ENCODE results near the gene IQSEC1. TPM values are rescaled to one million over a fixed set of nuclear protein-coding genes. Genes with fewer than 3 reads are reported as not detected.

Gene IQSEC1
- total and polyA plus RNA-seq, 2 experiments from 2014 or later: 8.0 to 51.9 TPM

DNA sequence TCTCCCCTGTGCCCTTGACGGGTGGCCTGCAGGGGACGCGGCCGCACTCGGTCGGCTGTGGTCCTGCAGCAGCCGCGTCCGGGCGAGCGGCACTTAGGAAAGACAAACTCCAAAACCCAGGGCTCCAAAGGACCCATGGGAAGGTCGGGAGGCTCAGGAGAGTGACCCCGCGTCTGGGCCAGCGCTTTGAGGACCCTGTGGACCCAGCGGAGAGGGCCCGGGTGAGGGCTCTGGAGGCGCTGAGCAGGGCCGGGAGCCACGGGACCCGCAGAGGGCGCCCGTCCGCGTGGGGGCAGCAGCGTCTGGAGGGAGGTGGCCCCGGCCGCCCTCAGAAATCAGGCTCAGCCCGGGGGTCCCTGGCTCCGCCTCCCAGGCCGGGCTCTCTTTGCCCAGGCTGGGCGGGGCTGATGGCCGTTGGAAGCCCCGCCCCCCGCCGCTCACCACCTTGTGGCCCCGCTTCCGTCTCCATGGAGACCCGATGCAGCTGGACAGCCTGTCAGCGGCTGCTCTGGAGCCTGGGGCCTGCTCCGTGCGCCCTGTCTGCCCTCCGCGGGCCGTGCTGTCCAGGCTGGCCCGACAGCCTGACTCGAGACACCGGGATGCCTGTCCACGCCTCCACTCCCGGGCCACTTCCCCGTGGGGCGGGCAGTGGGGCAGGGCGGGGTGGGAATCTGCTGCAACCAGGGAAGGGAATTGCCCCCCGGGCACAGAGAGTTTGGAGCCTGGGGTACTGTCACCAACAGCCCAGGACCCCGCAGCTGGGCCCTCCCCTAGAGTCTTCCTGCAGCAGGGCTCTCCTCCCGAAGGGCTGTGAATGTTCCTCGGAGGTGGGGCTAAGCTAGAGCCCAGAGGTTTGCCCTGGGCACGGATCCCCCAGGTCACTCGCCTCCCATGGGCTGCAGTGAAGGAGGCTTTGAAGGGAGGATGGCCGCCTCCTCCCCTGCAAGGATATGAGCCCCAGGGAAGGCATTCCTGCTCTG lies 197.1 kb downstream of the IQSEC1 start:
- H3K9me3 Mint-ChIP-seq: no peaks in the 10 kb centered on the region
- H4K20me1 ChIP-seq (replicated peaks; ENCODE audit: insufficient read depth): no peaks in the 10 kb centered on the region
- ATAC-seq (peak; percentile 91), DNase-seq (ENCODE audit: low spot score) (peak; percentile 91)
- peaks cover 17% of the 10 kb centered on the region for H3K27me3 Mint-ChIP-seq (ENCODE audit: insufficient read depth, low read depth, poor library complexity)
- no peak overlapping the region for H3K27ac Mint-ChIP-seq
- peaks cover 11% of the 10 kb centered on the region for H3K27me3 ChIP-seq (ENCODE audit: insufficient read depth)
- H3K27ac ChIP-seq (ENCODE audit: low read depth): no peak overlapping the region
- no peaks in the 10 kb centered on the region for H3F3A ChIP-seq (replicated peaks; ENCODE audit: low read depth)
- H3K36me3 ChIP-seq (ENCODE audit: insufficient read depth): no peaks in the 10 kb centered on the region
- H3K4me3 ChIP-seq: peak overlapping the region; percentile 60
- H3K79me2 ChIP-seq (replicated peaks; ENCODE audit: insufficient read depth): no peaks in the 10 kb centered on the region
- no peaks in the 10 kb centered on the region for H3K36me3 Mint-ChIP-seq (ENCODE audit: low read depth)
- peaks cover 11% of the 10 kb centered on the region; the same call in 2 of the 3 replicates for H3K4me1 Mint-ChIP-seq
- H3K9me2 ChIP-seq (ENCODE audit: insufficient read depth): no peaks in the 10 kb centered on the region
- TF ChIP-seq, protein P1, sequence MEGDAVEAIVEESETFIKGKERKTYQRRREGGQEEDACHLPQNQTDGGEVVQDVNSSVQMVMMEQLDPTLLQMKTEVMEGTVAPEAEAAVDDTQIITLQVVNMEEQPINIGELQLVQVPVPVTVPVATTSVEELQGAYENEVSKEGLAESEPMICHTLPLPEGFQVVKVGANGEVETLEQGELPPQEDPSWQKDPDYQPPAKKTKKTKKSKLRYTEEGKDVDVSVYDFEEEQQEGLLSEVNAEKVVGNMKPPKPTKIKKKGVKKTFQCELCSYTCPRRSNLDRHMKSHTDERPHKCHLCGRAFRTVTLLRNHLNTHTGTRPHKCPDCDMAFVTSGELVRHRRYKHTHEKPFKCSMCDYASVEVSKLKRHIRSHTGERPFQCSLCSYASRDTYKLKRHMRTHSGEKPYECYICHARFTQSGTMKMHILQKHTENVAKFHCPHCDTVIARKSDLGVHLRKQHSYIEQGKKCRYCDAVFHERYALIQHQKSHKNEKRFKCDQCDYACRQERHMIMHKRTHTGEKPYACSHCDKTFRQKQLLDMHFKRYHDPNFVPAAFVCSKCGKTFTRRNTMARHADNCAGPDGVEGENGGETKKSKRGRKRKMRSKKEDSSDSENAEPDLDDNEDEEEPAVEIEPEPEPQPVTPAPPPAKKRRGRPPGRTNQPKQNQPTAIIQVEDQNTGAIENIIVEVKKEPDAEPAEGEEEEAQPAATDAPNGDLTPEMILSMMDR (conservative IDR thresholded peaks at IDR 0.05; ENCODE audit: low read depth in 2 of 2): peak; percentile 42 to 64
- TF ChIP-seq, protein P2, sequence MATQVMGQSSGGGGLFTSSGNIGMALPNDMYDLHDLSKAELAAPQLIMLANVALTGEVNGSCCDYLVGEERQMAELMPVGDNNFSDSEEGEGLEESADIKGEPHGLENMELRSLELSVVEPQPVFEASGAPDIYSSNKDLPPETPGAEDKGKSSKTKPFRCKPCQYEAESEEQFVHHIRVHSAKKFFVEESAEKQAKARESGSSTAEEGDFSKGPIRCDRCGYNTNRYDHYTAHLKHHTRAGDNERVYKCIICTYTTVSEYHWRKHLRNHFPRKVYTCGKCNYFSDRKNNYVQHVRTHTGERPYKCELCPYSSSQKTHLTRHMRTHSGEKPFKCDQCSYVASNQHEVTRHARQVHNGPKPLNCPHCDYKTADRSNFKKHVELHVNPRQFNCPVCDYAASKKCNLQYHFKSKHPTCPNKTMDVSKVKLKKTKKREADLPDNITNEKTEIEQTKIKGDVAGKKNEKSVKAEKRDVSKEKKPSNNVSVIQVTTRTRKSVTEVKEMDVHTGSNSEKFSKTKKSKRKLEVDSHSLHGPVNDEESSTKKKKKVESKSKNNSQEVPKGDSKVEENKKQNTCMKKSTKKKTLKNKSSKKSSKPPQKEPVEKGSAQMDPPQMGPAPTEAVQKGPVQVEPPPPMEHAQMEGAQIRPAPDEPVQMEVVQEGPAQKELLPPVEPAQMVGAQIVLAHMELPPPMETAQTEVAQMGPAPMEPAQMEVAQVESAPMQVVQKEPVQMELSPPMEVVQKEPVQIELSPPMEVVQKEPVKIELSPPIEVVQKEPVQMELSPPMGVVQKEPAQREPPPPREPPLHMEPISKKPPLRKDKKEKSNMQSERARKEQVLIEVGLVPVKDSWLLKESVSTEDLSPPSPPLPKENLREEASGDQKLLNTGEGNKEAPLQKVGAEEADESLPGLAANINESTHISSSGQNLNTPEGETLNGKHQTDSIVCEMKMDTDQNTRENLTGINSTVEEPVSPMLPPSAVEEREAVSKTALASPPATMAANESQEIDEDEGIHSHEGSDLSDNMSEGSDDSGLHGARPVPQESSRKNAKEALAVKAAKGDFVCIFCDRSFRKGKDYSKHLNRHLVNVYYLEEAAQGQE (IDR thresholded peaks at IDR 0.05; ENCODE audit: unreplicated experiment): no peak
- H3K4me2 ChIP-seq: peak overlapping the region; percentile 84
- H3K4me3 Mint-ChIP-seq: peak overlapping the region; percentile 67
- peak overlapping the region; percentile 95 for H2AFZ ChIP-seq
- H3K4me1 ChIP-seq (ENCODE audit: insufficient read depth): no peaks in the 10 kb centered on the region

DNA sequence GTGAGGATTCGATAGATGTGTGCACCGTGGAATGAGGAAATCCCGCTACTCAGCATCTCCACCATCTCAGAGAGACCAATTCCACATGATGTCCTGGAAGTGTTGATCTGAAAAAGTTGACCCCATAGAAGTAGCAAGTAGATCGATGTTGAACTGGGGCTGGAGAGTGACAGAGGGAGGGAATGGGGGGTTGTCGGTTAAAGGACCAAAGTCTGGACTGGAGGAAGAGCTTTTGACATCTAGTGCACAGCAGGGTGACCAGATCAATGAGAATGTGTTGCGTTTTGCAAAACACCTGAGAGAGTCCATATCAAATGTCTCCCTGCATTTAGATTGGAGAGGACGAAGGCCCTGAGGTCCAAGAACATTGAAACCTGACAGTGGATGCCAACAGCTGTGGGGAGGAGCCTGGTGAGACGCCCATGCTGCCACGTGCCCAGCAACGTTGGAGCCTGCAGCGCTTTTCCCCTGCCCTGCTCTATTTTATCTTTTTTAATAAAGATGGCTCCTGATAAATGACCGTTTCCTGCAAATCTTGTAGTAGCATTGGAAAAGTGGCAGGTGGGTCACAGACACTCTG lies 201.7 kb downstream of the IQSEC1 start:
- Histone ChIP-seq H3K27ac (ENCODE audit: low read depth) (no peak overlapping the region), H3K36me3 (ENCODE audit: insufficient read depth) (no peaks in the 10 kb centered on the region), H4K20me1 (replicated peaks; ENCODE audit: insufficient read depth) (no peaks in the 10 kb centered on the region), H2AFZ (no peak overlapping the region), H3K4me1 (ENCODE audit: insufficient read depth) (peaks cover 3% of the 10 kb centered on the region; the same call in 1 of the 2 replicates), H3K4me2 (no peak overlapping the region), H3K79me2 (replicated peaks; ENCODE audit: insufficient read depth) (no peaks in the 10 kb centered on the region), H3K27me3 (ENCODE audit: insufficient read depth) (peaks cover 14% of the 10 kb centered on the region), H3F3A (replicated peaks; ENCODE audit: low read depth) (no peaks in the 10 kb centered on the region), H3K9me2 (ENCODE audit: insufficient read depth) (no peaks in the 10 kb centered on the region), H3K4me3 (no peak overlapping the region)
- no peak for ATAC-seq
- Mint-ChIP-seq H3K4me3 (no peak overlapping the region), H3K36me3 (ENCODE audit: low read depth) (no peaks in the 10 kb centered on the region), H3K27me3 (ENCODE audit: insufficient read depth, low read depth, poor library complexity) (peaks cover 17% of the 10 kb centered on the region), H3K9me3 (no peaks in the 10 kb centered on the region; the same call in 2 of the 3 replicates), H3K4me1 (peaks cover 18% of the 10 kb centered on the region), H3K27ac (no peak overlapping the region)
- no peak for DNase-seq (ENCODE audit: low spot score)
- TF ChIP-seq, protein P1 (conservative IDR thresholded peaks at IDR 0.05; ENCODE audit: low read depth in 2 of 2): no peak
- TF ChIP-seq JUNB (IDR thresholded peaks at IDR 0.05; ENCODE audit: unreplicated experiment): no peak
